Liver (tissue), 3 donors: Measurements from ENCODE around the gene MRPL58.

ENCODE experiments used
- EGR1 ChIP-seq, 2 donors: IDR thresholded peaks; 2 replicates each; pipeline ENCODE4 v1.6.1; 2016 to 2018; ENCODE audit warnings: antibody characterized with exemption in 2 of 2, low read depth in 2 of 2
- FOXA1 ChIP-seq: IDR thresholded peaks from 2 replicates; pipeline ENCODE4 v1.6.1; 2016; ENCODE audit warnings: antibody characterized with exemption
- JUND ChIP-seq, 2 donors: IDR thresholded peaks; 2 replicates each; pipeline ENCODE4 v1.6.1; 2016; ENCODE audit warnings: antibody characterized with exemption in 2 of 2
- RAD21 ChIP-seq, 2 donors: IDR thresholded peaks; 2 replicates each; pipeline ENCODE4 v1.6.1; 2016; ENCODE audit warnings: antibody characterized with exemption in 2 of 2, mild to moderate bottlenecking in 2 of 2
- YY1 ChIP-seq: IDR thresholded peaks from 2 replicates; pipeline ENCODE4 v1.6.1; 2016; ENCODE audit warnings: antibody characterized with exemption, mild to moderate bottlenecking
- TF ChIP-seq, protein P1 (sequence below): fragments of 150-350 bp; IDR thresholded peaks from 2 replicates; pipeline ENCODE4 v1.5.1; 2017; ENCODE audit warnings: improper control_type of control experiment, low read depth, low read length; ENCODE audit not compliant: missing input control
- TF ChIP-seq, protein P2 (sequence below): IDR thresholded peaks from 2 replicates; pipeline ENCODE4 v1.6.1; 2016; ENCODE audit warnings: antibody characterized with exemption
- TF ChIP-seq, protein P3 (sequence below): IDR thresholded peaks from 2 replicates; pipeline ENCODE4 v1.6.1; 2016; ENCODE audit warnings: antibody characterized with exemption, mild to moderate bottlenecking
- donor health status: healthy.
- donor health status: healthy.

- TF ChIP-seq EGR1 (IDR thresholded peaks at IDR 0.05; ENCODE audit: low read depth in 2 of 2) (no peak), JUND (IDR thresholded peaks at IDR 0.05) (no peak), YY1 (no peak), FOXA1 (no peak), RAD21 (IDR thresholded peaks at IDR 0.05) (peak; percentile 74 to 78)
- TF ChIP-seq, protein P1, sequence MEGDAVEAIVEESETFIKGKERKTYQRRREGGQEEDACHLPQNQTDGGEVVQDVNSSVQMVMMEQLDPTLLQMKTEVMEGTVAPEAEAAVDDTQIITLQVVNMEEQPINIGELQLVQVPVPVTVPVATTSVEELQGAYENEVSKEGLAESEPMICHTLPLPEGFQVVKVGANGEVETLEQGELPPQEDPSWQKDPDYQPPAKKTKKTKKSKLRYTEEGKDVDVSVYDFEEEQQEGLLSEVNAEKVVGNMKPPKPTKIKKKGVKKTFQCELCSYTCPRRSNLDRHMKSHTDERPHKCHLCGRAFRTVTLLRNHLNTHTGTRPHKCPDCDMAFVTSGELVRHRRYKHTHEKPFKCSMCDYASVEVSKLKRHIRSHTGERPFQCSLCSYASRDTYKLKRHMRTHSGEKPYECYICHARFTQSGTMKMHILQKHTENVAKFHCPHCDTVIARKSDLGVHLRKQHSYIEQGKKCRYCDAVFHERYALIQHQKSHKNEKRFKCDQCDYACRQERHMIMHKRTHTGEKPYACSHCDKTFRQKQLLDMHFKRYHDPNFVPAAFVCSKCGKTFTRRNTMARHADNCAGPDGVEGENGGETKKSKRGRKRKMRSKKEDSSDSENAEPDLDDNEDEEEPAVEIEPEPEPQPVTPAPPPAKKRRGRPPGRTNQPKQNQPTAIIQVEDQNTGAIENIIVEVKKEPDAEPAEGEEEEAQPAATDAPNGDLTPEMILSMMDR = peak; percentile 48
- TF ChIP-seq, protein P2, sequence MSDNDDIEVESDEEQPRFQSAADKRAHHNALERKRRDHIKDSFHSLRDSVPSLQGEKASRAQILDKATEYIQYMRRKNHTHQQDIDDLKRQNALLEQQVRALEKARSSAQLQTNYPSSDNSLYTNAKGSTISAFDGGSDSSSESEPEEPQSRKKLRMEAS = no peak
- TF ChIP-seq, protein P3, sequence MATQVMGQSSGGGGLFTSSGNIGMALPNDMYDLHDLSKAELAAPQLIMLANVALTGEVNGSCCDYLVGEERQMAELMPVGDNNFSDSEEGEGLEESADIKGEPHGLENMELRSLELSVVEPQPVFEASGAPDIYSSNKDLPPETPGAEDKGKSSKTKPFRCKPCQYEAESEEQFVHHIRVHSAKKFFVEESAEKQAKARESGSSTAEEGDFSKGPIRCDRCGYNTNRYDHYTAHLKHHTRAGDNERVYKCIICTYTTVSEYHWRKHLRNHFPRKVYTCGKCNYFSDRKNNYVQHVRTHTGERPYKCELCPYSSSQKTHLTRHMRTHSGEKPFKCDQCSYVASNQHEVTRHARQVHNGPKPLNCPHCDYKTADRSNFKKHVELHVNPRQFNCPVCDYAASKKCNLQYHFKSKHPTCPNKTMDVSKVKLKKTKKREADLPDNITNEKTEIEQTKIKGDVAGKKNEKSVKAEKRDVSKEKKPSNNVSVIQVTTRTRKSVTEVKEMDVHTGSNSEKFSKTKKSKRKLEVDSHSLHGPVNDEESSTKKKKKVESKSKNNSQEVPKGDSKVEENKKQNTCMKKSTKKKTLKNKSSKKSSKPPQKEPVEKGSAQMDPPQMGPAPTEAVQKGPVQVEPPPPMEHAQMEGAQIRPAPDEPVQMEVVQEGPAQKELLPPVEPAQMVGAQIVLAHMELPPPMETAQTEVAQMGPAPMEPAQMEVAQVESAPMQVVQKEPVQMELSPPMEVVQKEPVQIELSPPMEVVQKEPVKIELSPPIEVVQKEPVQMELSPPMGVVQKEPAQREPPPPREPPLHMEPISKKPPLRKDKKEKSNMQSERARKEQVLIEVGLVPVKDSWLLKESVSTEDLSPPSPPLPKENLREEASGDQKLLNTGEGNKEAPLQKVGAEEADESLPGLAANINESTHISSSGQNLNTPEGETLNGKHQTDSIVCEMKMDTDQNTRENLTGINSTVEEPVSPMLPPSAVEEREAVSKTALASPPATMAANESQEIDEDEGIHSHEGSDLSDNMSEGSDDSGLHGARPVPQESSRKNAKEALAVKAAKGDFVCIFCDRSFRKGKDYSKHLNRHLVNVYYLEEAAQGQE = no peak
Observed at GRCh38 chr17:75069783-75070182, 57.3 kb downstream of the MRPL58 start.
